ENCODE data around the gene BRSK2.

DNA sequence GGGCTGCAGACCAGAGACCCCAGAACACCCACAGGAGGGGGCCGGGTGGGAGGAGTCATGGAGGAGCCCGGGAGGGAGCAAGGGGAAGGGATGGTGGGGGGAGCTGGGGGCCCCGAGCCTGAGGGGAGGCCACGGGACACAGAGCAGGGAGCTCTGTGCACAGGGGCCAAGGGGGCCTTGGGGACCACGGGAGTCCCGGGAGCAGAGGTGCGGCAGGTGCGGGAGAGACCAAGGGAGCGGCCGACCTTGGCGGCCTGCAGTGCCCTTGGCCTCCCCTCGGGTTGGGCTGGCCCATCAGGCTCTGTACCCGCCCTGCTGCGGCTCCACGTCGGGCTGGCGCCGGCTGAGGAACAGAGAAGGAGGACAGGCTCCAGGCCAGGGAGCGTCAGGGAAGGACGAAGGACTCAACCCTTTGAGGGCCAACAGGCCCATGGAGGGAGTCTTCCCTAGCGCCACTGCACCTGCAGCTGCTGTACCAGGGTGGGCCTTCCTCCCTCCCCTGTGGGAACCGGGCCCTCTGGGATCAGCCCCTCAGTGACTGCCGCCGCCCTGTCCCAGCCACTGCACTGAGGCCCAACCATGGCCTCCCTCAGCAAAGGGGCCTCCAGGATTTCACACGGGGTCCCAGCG lies 17.8 kb upstream of the BRSK2 start:
- TF ChIP-seq, protein P1, sequence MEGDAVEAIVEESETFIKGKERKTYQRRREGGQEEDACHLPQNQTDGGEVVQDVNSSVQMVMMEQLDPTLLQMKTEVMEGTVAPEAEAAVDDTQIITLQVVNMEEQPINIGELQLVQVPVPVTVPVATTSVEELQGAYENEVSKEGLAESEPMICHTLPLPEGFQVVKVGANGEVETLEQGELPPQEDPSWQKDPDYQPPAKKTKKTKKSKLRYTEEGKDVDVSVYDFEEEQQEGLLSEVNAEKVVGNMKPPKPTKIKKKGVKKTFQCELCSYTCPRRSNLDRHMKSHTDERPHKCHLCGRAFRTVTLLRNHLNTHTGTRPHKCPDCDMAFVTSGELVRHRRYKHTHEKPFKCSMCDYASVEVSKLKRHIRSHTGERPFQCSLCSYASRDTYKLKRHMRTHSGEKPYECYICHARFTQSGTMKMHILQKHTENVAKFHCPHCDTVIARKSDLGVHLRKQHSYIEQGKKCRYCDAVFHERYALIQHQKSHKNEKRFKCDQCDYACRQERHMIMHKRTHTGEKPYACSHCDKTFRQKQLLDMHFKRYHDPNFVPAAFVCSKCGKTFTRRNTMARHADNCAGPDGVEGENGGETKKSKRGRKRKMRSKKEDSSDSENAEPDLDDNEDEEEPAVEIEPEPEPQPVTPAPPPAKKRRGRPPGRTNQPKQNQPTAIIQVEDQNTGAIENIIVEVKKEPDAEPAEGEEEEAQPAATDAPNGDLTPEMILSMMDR (conservative IDR thresholded peaks at IDR 0.05 in 1 of 2, IDR thresholded peaks at IDR 0.05 in 1 of 2; ENCODE audit: low read depth in 1 of 2, low read length in 2 of 2): no peak
- no peak for TF ChIP-seq EZH2 (IDR thresholded peaks at IDR 0.05; ENCODE audit: low read length, missing control alignments)
